Neural cell (in vitro differentiated cells): ENCODE results near the gene RING1.

Experiments used
- CTCF ChIP-seq: fragments of 450-650 bp; IDR thresholded peaks from 2 replicates; pipeline ENCODE4 v1.5.1; 2014; ENCODE audit warnings: antibody characterized with exemption, mild to moderate bottlenecking, moderate library complexity; ENCODE audit not compliant: poor library complexity, severe bottlenecking
- EZH2 ChIP-seq: fragments of 200-600, 300-800 bp; shearing (Covaris generic), sonication (generic); IDR thresholded peaks from 2 replicates; pipeline ENCODE4 v1.6.1; 2014; ENCODE audit warnings: antibody characterized with exemption, low read length, borderline replicate concordance, mild to moderate bottlenecking; ENCODE audit not compliant: insufficient read depth, poor library complexity, severe bottlenecking
- MXI1 ChIP-seq: fragments of 450-650 bp; conservative IDR thresholded peaks from 2 replicates; pipeline ENCODE4 v1.6.1; 2014; ENCODE audit warnings: antibody characterized with exemption, mild to moderate bottlenecking; ENCODE audit not compliant: poor library complexity, severe bottlenecking
- POLR2AphosphoS5 ChIP-seq: IDR thresholded peaks from 2 replicates; pipeline ENCODE4 v1.6.1; 2012
- RAD21 ChIP-seq: fragments of 450-650 bp; conservative IDR thresholded peaks from 2 replicates; pipeline ENCODE4 v1.6.1; 2014; ENCODE audit warnings: antibody characterized with exemption, mild to moderate bottlenecking, moderate library complexity
- REST ChIP-seq: IDR thresholded peaks from 2 replicates; pipeline ENCODE4 v1.6.1; 2012; ENCODE audit warnings: borderline replicate concordance
- SMC3 ChIP-seq: fragments of 450-650 bp; conservative IDR thresholded peaks from 2 replicates; pipeline ENCODE4 v1.6.1; 2014; ENCODE audit warnings: antibody characterized with exemption, mild to moderate bottlenecking, moderate library complexity; ENCODE audit not compliant: poor library complexity
- TAF1 ChIP-seq: IDR thresholded peaks from 2 replicates; pipeline ENCODE4 v1.6.1; 2012; ENCODE audit warnings: low read depth

- no peak for TF ChIP-seq CTCF
- TF ChIP-seq POLR2AphosphoS5: no peak
- TF ChIP-seq TAF1: no peak
- no peak for TF ChIP-seq SMC3
- TF ChIP-seq REST: no peak
- no peak for TF ChIP-seq EZH2
- no peak for TF ChIP-seq RAD21
- TF ChIP-seq MXI1: no peak
These were observed 7.2 kb upstream of the RING1 start for GRCh38 chr6:33201147-33201545.
